ENCODE measurements around the gene SFTPD. TPM values are rescaled to one million over a fixed set of nuclear protein-coding genes. Genes with fewer than 3 reads are reported as not detected.
A peak's percentile ranks its signal among the peaks of the same experiment; 100 is the strongest.

SFTPD gene
- total RNA-seq, 1 donor from 2014 or later, result not detected

GRCh38 chr10:79984851-79985250 is 35.9 kb upstream of the SFTPD start:
- H3K9me3 Mint-ChIP-seq, result peaks cover 2% of the 10 kb centered on the region
- H3K4me1 Mint-ChIP-seq, result peaks cover 6% of the 10 kb centered on the region
- H3K36me3 Mint-ChIP-seq (ENCODE audit: low read depth), result no peaks in the 10 kb centered on the region
- no peak for DNase-seq (ENCODE audit: low read depth, low spot score)
- no peak for TF ChIP-seq CTCF (conservative IDR thresholded peaks at IDR 0.05)
- H3K27me3 Mint-ChIP-seq (ENCODE audit: low read depth), result peaks cover 70% of the 10 kb centered on the region
- no peak overlapping the region for H3K27ac Mint-ChIP-seq (ENCODE audit: unreplicated experiment)
- no peak overlapping the region for H3K4me3 Mint-ChIP-seq

- TF ChIP-seq CTCF (conservative IDR thresholded peaks at IDR 0.05), result no peak
- Mint-ChIP-seq H3K4me3 (peak overlapping the region; percentile 80), H3K27me3 (ENCODE audit: low read depth) (peaks cover 82% of the 10 kb centered on the region), H3K36me3 (ENCODE audit: low read depth) (no peaks in the 10 kb centered on the region), H3K9me3 (no peaks in the 10 kb centered on the region), H3K27ac (ENCODE audit: unreplicated experiment) (no peak overlapping the region), H3K4me1 (peaks cover 6% of the 10 kb centered on the region)
- no peak for DNase-seq (ENCODE audit: low read depth, low spot score)
Observed at GRCh38 chr10:79983286-79983909, 34.5 kb upstream of the SFTPD start.

GRCh38 chr10:79982861-79983260 is 34.0 kb upstream of the SFTPD start:
- no peaks in the 10 kb centered on the region for H3K9me3 Mint-ChIP-seq
- peak overlapping the region; percentile 59 for H3K4me3 Mint-ChIP-seq

GRCh38 chr10:79982362-79982800 is 33.5 kb upstream of the SFTPD start:
- TF ChIP-seq CTCF (conservative IDR thresholded peaks at IDR 0.05), result no peak
- H3K4me3 Mint-ChIP-seq, result peak overlapping the region; percentile 59
- no peaks in the 10 kb centered on the region for H3K36me3 Mint-ChIP-seq (ENCODE audit: low read depth)
- H3K9me3 Mint-ChIP-seq, result no peaks in the 10 kb centered on the region
- peak; percentile 12 for DNase-seq (ENCODE audit: low read depth, low spot score)
- H3K27me3 Mint-ChIP-seq (ENCODE audit: low read depth), result peaks cover 86% of the 10 kb centered on the region
- peaks cover 6% of the 10 kb centered on the region for H3K4me1 Mint-ChIP-seq
- no peak overlapping the region for H3K27ac Mint-ChIP-seq (ENCODE audit: unreplicated experiment)

More at GRCh38 chr10:79982861-79983260, 34.0 kb upstream of the SFTPD start:
- DNase-seq (ENCODE audit: low read depth, low spot score), result no peak
- H3K27ac Mint-ChIP-seq (ENCODE audit: unreplicated experiment), result no peak overlapping the region
- H3K36me3 Mint-ChIP-seq (ENCODE audit: low read depth), result no peaks in the 10 kb centered on the region
- TF ChIP-seq CTCF (conservative IDR thresholded peaks at IDR 0.05), result no peak
- peaks cover 6% of the 10 kb centered on the region for H3K4me1 Mint-ChIP-seq
- H3K27me3 Mint-ChIP-seq (ENCODE audit: low read depth), result peaks cover 84% of the 10 kb centered on the region

GRCh38 chr10:79981450-79982361 is 32.8 kb upstream of the SFTPD start:
- DNase-seq (ENCODE audit: low read depth, low spot score), result peak; percentile 41
- TF ChIP-seq CTCF (conservative IDR thresholded peaks at IDR 0.05), result no peak
- Mint-ChIP-seq H3K36me3 (ENCODE audit: low read depth) (no peaks in the 10 kb centered on the region), H3K9me3 (no peaks in the 10 kb centered on the region), H3K27ac (ENCODE audit: unreplicated experiment) (no peak overlapping the region), H3K27me3 (ENCODE audit: low read depth) (peaks cover 82% of the 10 kb centered on the region), H3K4me1 (peaks cover 6% of the 10 kb centered on the region), H3K4me3 (peak overlapping the region; percentile 58)
